ENCODE results near the gene SNX7.

- TF ChIP-seq CTCF (IDR thresholded peaks at IDR 0.05) (no peak), POLR2AphosphoS5 (IDR thresholded peaks at IDR 0.05) (no peak), POLR2A (IDR thresholded peaks at IDR 0.05) (no peak)
These were observed 62.1 kb downstream of the SNX7 start for GRCh38 chr1:98723574-98723973.

Data from stomach (tissue), 4 donors.